GM18520 (cell line): ENCODE data around the gene AIFM1.

Experiments
- ATAC-seq: cut with Tn5 transposase; IDR thresholded peaks from one replicate; pipeline ENCODE4 v1.9.1; 2021; ENCODE audit not compliant: unreplicated experiment

Gene AIFM1

GRCh38 chrX:130165703-130166502 lies at the start of gene AIFM1:
Gene AIFM1, minus strand, starts transcription at chrX:130165841. Its CDS starts 185 bp downstream, at chrX:130165656.
- ATAC-seq = peak; percentile 83

- ATAC-seq = no peak
These were observed 47.7 kb upstream of the AIFM1 start for GRCh38 chrX:130213376-130213775.

GRCh38 chrX:130212371-130212770 lies 46.7 kb upstream of the AIFM1 start:
- no peak for ATAC-seq

GRCh38 chrX:130211415-130212186 lies 46.0 kb upstream of the AIFM1 start:
- ATAC-seq = no peak

- no peak for ATAC-seq
These were observed 39.0 kb upstream of the AIFM1 start for GRCh38 chrX:130204647-130205046.

- no peak for ATAC-seq
These were observed 31.8 kb upstream of the AIFM1 start for GRCh38 chrX:130197464-130197863.

- no peak for ATAC-seq
These were observed 30.8 kb upstream of the AIFM1 start for GRCh38 chrX:130196466-130196865.

- ATAC-seq = no peak
These were observed 25.2 kb upstream of the AIFM1 start for GRCh38 chrX:130190801-130191200.

- no peak for ATAC-seq
These were observed 21.0 kb upstream of the AIFM1 start for GRCh38 chrX:130186651-130187050.

- ATAC-seq = no peak
These were observed 19.2 kb upstream of the AIFM1 start for GRCh38 chrX:130184857-130185256.

GRCh38 chrX:130184168-130184567 lies 18.5 kb upstream of the AIFM1 start:
- no peak for ATAC-seq

- ATAC-seq = no peak
These were observed 14.1 kb upstream of the AIFM1 start for GRCh38 chrX:130179579-130180215.

GRCh38 chrX:130179170-130179569 lies 13.5 kb upstream of the AIFM1 start:
- no peak for ATAC-seq

GRCh38 chrX:130176942-130177341 lies 11.3 kb upstream of the AIFM1 start:
- no peak for ATAC-seq

- peak; percentile 87 for ATAC-seq
These were observed 10.7 kb upstream of the AIFM1 start for GRCh38 chrX:130176354-130176776.

GRCh38 chrX:130174937-130175336 lies 9.3 kb upstream of the AIFM1 start:
- ATAC-seq = no peak

- ATAC-seq = no peak
These were observed 8.5 kb upstream of the AIFM1 start for GRCh38 chrX:130174045-130174704.

- ATAC-seq = peak; percentile 34
These were observed 7.7 kb upstream of the AIFM1 start for GRCh38 chrX:130173190-130173895.

GRCh38 chrX:130172127-130172845 lies 6.6 kb upstream of the AIFM1 start:
- no peak for ATAC-seq
